COLO829 (cell line): ENCODE measurements around the gene EIF2D.
"Not testable (repeated sequence)": the region's sequence is repeated elsewhere in the genome, so short reads cannot be mapped to it uniquely, and the experiment has no call there.

Source experiments
- DNase-seq: peaks from one replicate; pipeline ENCODE4 v3.0.0; 2012; ENCODE audit warnings: low spot score

Gene EIF2D, protein sequence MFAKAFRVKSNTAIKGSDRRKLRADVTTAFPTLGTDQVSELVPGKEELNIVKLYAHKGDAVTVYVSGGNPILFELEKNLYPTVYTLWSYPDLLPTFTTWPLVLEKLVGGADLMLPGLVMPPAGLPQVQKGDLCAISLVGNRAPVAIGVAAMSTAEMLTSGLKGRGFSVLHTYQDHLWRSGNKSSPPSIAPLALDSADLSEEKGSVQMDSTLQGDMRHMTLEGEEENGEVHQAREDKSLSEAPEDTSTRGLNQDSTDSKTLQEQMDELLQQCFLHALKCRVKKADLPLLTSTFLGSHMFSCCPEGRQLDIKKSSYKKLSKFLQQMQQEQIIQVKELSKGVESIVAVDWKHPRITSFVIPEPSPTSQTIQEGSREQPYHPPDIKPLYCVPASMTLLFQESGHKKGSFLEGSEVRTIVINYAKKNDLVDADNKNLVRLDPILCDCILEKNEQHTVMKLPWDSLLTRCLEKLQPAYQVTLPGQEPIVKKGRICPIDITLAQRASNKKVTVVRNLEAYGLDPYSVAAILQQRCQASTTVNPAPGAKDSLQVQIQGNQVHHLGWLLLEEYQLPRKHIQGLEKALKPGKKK

DNA sequence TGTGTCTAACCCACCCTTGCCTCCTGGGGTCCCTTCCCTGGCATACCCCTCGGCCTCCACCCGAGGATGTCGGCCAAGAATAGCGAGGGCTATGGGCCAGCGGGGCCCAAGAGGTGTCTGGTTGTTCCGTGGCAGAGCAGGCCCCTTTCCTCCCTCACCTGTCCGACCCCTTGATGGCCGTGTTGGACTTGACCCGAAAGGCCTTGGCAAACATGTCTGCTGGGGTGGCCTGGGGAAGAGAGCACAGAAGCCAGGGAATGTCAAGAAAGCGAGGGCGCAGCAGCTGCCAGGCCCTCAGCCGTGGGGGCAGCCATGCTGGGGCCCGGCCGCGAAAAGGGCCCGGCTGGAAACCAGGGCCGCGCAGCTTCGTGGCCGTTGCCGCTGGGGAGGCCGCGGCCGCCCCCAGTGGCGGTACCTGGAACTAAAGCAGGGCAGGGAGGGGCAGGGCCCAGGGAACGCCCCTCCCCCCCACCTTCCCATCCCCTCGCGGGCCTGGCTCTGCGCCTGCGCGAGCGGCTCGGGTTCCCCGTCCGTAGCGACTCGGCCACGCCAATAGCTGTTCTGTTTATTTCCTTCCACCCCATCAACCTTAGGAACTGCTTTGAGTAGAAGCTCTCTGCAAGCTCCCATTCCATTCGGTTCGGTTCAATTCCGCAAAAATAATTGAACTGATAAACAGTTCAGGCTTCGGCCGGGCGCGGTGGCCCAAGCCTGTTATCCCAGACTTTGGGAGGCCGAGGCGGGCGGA lies at the start of gene EIF2D:
Gene EIF2D, minus strand, starts transcription at position 337 of the 748 bp plus-strand sequence. Its CDS starts 123 bp downstream, at position 214.
- DNase-seq: peak; percentile 100

GRCh38 chr1:206661161-206661820 lies 49.0 kb upstream of the EIF2D start:
- no peak for DNase-seq

- DNase-seq: no peak
Observed at GRCh38 chr1:206660136-206660535, 47.9 kb upstream of the EIF2D start.

GRCh38 chr1:206658981-206659273 lies 46.7 kb upstream of the EIF2D start:
- no peak for DNase-seq

- DNase-seq: no peak
Observed at GRCh38 chr1:206658264-206658980, 46.2 kb upstream of the EIF2D start.

DNA sequence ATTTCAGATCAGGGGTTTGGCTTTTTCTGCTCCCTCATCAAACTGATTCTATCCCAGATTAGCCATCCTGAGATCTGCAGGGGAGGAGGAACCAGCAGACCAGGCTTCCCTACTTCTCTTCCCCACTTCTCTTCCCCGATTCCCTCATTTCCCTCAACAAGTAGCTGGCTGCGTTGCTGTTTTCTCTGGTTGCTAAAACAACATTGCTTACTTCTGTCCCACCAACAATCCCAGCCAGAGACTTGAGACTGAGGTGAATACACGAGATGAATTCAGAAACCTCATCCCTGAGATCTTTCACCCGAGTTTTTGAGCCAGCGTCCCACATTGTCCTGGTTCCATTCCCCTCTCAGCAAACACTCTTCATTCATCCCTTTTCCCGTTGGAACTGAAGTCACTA lies 45.5 kb upstream of the EIF2D start:
- DNase-seq: no peak

DNA sequence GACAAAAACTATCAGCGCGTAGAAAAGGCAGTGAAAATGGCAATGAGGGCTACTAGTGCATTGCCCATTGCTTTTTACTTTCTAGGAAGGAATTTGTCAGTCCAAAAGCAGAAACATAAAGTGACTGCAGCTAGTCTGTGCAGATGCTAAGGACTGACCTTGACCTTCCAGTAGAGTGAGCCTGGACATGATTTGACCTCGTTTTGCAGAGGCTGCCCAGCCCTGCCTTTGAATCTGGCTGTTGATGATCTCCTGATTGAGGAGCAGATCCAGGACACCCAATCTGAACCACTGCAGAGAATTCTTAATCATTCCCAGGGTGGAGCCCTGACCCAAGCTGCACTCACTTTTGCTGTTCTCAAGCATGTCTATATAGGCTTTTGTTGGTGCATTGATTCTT lies 44.7 kb upstream of the EIF2D start:
- DNase-seq: no peak

- DNase-seq: no peak
Observed at GRCh38 chr1:206655471-206655882, 43.2 kb upstream of the EIF2D start.

DNA sequence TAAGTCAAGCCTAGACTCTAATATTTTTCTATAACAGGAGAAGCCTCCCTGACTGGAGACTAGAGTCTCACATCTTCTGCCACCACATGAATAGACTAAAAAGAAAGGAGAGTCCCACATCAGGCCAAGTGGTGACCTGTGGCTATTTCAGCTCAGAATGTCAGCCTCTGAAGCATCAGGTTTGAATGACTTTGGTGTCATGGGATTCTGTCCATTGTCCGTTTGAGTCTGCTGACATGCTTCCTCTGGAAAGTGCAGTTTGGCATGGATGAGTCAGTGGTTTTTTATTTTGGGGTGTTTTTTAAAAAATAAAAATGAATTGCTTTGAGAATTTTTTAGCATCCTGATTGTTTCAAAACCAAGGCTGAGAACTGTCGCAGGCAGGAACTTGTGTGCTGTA lies 42.6 kb upstream of the EIF2D start:
- DNase-seq: peak; percentile 43

- no peak for DNase-seq
Observed at GRCh38 chr1:206653715-206654459, 41.6 kb upstream of the EIF2D start.

GRCh38 chr1:206651958-206652890 lies 40.0 kb upstream of the EIF2D start:
- no peak for DNase-seq

DNA sequence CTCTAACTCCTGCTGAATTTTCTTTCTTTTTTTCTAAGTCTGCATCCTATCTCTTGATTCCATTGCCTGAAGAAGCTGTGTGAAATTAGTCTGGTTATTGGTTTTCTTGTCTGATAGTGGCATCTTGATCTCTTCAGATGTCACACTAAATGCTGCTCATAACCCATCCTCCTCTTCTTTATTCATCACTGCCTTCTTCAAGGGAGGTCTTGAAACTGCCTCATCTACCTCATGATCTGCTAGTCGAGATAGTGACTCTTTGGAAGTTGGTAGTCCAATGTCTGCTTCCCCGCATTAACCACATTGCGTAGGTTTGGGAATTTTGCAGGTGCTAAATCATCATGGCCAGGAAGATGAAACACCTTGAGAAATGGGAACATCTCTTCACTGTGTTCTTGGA lies 38.7 kb upstream of the EIF2D start:
- no peak for DNase-seq

DNA sequence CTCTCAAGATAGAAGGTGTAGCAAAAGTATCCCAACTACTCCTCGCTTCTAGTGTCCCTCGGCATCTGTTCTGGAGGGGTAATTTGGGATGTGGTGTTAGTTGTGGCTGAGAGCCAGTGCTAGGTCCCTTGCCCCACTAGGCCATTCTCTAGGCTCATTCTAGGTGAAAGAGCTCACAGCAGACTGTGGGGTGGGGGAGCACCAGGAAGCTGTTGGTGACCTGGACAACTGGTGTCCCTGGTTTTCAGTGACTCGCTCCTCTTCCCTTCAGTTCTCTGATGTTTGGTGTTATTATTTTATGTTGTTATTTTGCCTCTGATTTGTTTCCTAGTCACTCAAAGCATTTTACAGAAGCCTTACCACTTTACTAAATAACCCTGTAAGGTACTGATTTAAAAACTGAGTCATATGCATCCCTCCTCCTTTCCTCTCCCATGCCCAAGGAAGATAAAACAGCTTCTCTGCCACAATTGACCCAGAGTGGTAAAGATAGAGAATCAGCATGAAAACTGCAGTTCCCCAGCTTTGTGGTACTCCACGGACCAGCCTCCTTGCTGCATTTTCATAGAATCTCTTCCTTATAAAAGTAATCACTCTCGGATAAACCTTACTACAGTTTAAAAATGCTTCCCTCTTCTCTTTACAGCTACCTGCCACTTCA lies 37.1 kb upstream of the EIF2D start:
- DNase-seq: no peak

- DNase-seq: no peak
Observed at GRCh38 chr1:206647224-206647623, 35.0 kb upstream of the EIF2D start.

- no peak for DNase-seq
Observed at GRCh38 chr1:206646504-206646903, 34.2 kb upstream of the EIF2D start.

DNA sequence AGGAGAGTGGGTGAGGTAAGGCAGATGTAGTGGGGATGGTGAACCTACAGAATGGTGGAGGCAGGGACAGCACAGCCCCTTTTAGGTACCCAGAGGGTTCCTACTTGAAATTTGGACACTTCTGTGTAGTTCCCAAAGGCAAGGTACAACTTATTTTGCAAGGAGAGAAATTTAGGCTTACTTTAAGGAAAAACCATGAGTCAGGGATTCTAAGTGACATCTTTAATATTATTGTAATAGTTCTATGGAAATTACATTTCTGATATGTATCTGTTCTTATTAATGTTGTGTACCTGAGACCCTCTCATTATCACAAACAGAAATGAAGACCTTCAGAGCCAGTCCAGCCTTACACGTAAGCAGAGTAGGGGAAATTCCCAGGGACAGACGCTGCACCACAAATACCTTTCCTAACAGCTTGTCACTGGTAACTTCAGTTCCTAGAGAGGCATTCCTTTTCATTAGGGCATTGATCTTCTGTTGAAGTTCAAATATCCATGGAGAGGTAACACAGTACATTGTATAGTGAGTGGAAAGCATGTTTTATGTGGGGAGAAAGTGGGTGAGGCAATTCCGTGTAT lies 30.9 kb upstream of the EIF2D start:
- DNase-seq: no peak

GRCh38 chr1:206642074-206642473 lies 29.8 kb upstream of the EIF2D start:
- DNase-seq: not testable (repeated sequence)

- no peak for DNase-seq
Observed at GRCh38 chr1:206637605-206638004, 25.3 kb upstream of the EIF2D start.

DNA sequence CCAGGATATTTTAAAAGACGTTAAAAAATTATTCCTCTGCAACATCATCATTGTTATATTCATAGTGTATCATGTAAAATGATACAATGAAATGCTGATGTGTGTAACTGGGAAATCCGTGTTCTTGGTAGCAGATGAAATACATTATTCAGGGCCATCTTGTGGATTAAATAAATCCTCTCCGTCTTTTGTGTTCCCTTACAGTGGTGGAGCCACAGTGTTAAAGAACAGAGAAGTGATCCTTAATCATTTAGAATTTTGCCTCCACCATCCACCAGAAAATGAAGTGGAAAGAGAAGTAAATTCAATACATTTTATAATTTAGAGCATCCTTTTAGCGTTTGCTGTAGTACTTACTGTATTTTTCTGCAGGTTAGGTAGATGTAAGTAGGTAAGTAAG lies 24.4 kb upstream of the EIF2D start:
- no peak for DNase-seq
